GM18861 (cell line): ENCODE results near the gene HES1.
"Not testable (repeated sequence)": the region's sequence is repeated elsewhere in the genome, so short reads cannot be mapped to it uniquely, and the experiment has no call there.

Experiments used
- ATAC-seq: cut with Tn5 transposase; IDR thresholded peaks from one replicate; pipeline ENCODE4 v1.9.1; 2021; ENCODE audit not compliant: unreplicated experiment

The HES1 gene

DNA sequence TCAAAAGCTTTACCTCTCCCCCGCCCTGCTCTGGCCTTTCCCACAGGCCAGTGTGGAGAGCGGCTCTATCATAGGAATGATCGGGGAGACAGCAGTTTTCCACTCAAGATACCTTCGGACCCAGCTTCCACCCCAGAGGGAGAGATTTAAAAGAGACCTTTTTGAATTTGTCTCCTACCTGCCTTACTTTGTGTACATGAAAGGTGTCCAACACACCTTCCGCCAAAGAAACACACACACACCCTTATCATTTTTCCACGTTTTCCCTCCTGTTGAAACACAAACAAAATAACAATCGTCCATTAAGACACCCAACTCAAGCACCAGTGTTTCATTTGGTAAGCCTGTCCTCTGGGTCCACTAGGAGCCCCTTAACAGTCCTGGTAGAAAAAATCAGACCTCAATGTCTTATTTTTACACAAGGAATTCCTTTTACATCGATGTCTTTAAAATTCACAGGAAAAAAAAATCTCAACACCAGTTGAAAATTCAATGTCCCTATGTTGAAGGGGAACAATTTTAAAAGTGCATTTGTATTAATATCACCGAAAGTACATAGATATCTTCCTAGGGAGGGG is 4.0 kb downstream of the HES1 start:
- no peak for ATAC-seq

GRCh38 chr3:194140520-194141414 is 4.8 kb downstream of the HES1 start:
- no peak for ATAC-seq

GRCh38 chr3:194141415-194142155 is 5.6 kb downstream of the HES1 start:
- ATAC-seq: peak; percentile 35

- ATAC-seq: no peak
Measured at GRCh38 chr3:194142156-194142910, 6.4 kb downstream of the HES1 start.

DNA sequence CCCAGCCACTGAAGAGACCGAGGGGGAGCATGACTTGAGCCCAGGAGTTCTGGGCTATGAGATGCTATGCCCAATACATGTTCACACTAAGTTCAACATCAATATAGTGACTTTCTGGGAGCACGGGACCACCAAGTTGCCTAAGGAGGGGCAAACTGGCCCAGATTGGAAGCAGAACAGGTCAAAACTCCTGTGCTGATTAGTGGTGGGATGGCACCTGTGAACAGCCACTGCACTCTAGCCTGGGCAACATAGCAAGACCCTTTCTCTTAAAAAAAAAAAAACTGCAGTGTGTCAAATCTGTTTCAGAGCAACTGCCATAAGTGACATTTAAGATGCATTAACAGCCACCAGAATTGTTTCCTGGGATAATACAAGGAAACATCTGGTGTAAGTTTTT is 9.8 kb downstream of the HES1 start:
- no peak for ATAC-seq

DNA sequence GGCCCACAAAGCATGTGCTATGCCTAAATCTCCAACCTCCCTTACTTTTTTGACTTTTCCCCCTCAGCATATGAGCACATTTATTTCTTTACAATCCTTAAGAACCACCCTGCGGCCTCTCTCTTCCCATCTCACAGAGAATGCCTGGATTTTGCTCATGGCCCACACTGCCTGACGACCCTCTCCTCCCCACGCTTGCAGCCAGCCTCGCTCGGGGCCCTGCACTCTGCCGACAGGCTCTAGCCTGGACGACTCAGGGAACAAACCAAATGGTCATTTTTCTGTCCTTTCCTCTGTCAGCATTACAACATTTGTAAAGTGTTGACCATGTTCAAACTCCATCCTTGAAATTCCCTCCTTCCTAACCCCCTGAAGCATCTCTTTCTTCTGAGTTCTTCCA is 11.7 kb downstream of the HES1 start:
- no peak for ATAC-seq

GRCh38 chr3:194148383-194148782 is 12.4 kb downstream of the HES1 start:
- ATAC-seq: no peak

- ATAC-seq: no peak
Measured at GRCh38 chr3:194150252-194150934, 14.4 kb downstream of the HES1 start.

- ATAC-seq: not testable (repeated sequence)
Measured at GRCh38 chr3:194150935-194151302, 15.0 kb downstream of the HES1 start.

GRCh38 chr3:194154346-194154745 is 18.4 kb downstream of the HES1 start:
- ATAC-seq: no peak

DNA sequence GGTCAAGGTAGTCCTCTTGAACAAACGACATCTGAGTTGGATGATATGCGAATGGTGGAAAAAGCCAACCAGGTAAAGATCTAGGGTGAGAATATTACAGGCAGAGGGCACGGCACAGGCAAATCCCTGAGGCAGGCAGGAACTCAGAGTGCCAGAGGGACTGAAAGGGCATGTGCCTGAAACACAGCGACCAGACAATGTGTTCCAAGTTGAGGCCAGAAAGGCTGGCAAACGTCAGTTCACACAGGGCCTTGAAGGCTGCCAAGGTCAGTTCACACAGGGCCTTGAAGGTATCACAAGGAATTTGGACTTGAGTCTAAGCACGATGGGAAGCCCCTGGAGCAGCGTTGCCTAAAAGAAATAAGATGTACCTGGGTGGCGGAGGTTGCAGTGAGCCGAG is 20.1 kb downstream of the HES1 start:
- ATAC-seq: no peak

DNA sequence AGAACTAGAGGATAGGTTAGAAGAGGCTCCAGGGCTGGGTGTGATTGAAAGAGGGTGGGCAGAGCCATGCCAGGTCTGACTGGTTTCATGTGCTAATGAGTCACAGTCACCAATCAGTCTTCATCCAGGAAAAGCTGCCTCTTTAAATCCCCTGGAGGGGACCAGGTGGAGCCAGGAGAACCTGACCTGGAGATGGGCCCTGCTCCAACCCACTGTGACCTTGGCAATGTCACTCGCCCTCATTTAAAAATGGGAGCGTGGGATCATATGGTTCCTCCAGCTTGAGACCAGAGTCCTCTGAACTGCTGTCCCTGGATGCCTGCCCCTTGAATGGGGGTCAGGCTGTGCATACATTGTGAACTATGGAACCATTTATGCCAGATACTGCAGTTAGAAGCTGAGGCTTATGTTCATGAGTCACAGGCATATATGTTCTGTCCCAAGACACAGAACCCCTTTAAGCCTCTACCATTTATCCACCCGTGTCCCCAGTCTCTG is 23.0 kb downstream of the HES1 start:
- no peak for ATAC-seq

DNA sequence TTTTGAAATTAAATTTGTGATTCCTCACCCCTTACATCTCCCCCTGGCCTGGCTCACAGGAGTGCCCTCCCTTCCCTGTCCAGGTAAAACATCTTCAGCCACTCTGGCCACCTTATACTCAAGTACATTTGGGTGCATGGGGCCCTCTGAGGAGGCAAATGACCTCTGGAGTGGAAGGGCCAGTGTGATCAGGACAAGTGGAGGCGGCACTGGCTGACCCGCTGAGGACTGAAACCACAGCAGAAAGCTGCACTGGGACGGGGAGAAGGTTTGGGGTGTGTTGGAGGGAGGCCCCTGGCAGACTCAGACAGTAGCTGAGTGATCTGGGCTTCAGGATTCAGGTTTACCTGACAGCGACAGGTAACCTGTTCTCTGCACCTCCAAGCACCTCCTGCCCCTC is 24.2 kb downstream of the HES1 start:
- no peak for ATAC-seq

GRCh38 chr3:194161131-194162045 is 25.4 kb downstream of the HES1 start:
- no peak for ATAC-seq

DNA sequence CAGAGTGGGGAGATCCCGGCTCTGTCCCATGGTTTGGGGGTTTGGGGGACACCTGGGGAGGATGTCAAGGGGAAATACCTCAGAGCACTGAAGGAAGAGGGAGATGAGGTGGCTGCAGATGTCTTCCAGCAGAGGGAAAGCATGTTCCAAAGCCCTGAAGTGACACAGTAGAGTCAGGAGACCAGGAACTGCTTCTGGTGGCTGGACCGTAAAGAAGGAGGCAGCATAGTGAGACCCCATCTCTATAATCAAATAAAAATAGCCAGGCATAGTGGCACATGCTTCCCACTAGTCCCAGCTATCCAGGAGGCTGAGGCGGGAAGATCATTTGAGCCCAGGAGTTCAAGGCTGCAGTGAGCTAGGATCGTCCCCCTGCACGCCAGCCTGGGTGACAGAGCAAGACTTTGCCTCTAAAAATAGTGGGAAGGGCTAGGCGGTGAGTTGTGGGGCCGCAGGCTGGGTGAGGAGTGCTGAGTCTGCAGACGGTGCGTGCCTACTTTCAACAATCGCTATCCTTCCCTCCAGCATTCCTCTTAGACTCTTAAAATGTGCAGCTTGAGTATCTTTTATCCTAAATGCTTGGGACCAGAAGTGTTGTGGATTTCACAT is 26.2 kb downstream of the HES1 start:
- ATAC-seq: no peak

GRCh38 chr3:194162817-194163584 is 27.1 kb downstream of the HES1 start:
- ATAC-seq: no peak

- ATAC-seq: no peak
Measured at GRCh38 chr3:194163697-194164096, 27.7 kb downstream of the HES1 start.

- no peak for ATAC-seq
Measured at GRCh38 chr3:194164861-194165260, 28.9 kb downstream of the HES1 start.
